Caco-2 (cell line): ENCODE data around the gene B3GAT1. TPM values are rescaled to one million over a fixed set of nuclear protein-coding genes. Genes with fewer than 3 reads are reported as not detected.

Experiments
- BruUV-seq: library from RNA; stranded (reverse); fragments of 400-500 nt; replicated peaks from 2 replicates; lab custom pipeline; 2021; lab: Mats Ljungman, UMichigan
- CTCF ChIA-PET: fragments of 300-600 bp; sonication (Branson Sonifier 250); formaldehyde crosslinking; loops from one replicate; lab custom pipeline; 2022; ENCODE audit warnings: antibody characterized with exemption; lab: Charles Lee
- POLR2A ChIA-PET: fragments of 300-600 bp; sonication (Branson Sonifier 250); formaldehyde crosslinking; loops from one replicate; lab custom pipeline; 2022; ENCODE audit warnings: antibody characterized with exemption; lab: Charles Lee
- DNase-seq, 2 experiments: peaks; one replicate each; pipeline versions ENCODE4 v3.0.0 to v3.0.0-alpha.2; 2020 to 2022
- H3K27me3 ChIP-seq: replicated peaks from 2 replicates; pipeline ENCODE4 v1.6.0; 2011; ENCODE audit warnings: low read length; ENCODE audit not compliant: control insufficient read depth, insufficient read depth
- H3K36me3 ChIP-seq: 2 replicates; pipeline ENCODE4 v1.5.1; 2011; ENCODE audit warnings: low read length; ENCODE audit not compliant: control insufficient read depth, insufficient read depth
- H3K4me1 ChIP-seq: fragments of 250-450 bp; sonication (Bioruptor Pico); 2 replicates; pipeline ENCODE4 v1.5.1; 2020; ENCODE audit warnings: mild to moderate bottlenecking
- H3K4me3 ChIP-seq: 2 replicates; pipeline ENCODE4 v1.5.1; 2011; ENCODE audit warnings: low read depth, mild to moderate bottlenecking, control low read depth, low read length
- H3K9me3 ChIP-seq: fragments of 250-450 bp; sonication (Bioruptor Pico); 2 replicates; pipeline ENCODE4 v1.5.1; 2020; ENCODE audit warnings: mild to moderate bottlenecking, moderate library complexity
- H3K27ac Mint-ChIP-seq: one replicate; pipeline ENCODE4 v1.8.0; 2022; ENCODE audit warnings: mixed read lengths; ENCODE audit not compliant: unreplicated experiment
- H3K27me3 Mint-ChIP-seq: one replicate; pipeline ENCODE4 v1.8.0; 2022; ENCODE audit warnings: mixed read lengths; ENCODE audit not compliant: insufficient read depth, unreplicated experiment
- H3K36me3 Mint-ChIP-seq: one replicate; pipeline ENCODE4 v1.8.0; 2022; ENCODE audit warnings: mild to moderate bottlenecking, mixed read lengths; ENCODE audit not compliant: insufficient read depth, unreplicated experiment
- H3K4me1 Mint-ChIP-seq: one replicate; pipeline ENCODE4 v1.8.0; 2022; ENCODE audit warnings: low read depth, mixed read lengths; ENCODE audit not compliant: unreplicated experiment
- H3K4me3 Mint-ChIP-seq: one replicate; pipeline ENCODE4 v1.8.0; 2022; ENCODE audit warnings: mild to moderate bottlenecking, moderate library complexity, mixed read lengths; ENCODE audit not compliant: unreplicated experiment
- H3K9me3 Mint-ChIP-seq: one replicate; pipeline ENCODE4 v1.8.0; 2022; ENCODE audit warnings: mixed read lengths; ENCODE audit not compliant: unreplicated experiment
- CTCF ChIP-seq, 2 experiments: fragments of 200-600 bp in 1 of 2; IDR thresholded peaks; 1 replicate in 1 of 2; 2 replicates in 1 of 2; pipeline versions ENCODE4 v1.5.1 to v1.8.0; 2011 to 2022; ENCODE audit warnings: antibody characterized with exemption in 1 of 2, control low read depth in 1 of 2, inconsistent platforms in 1 of 2, low read depth in 1 of 2, low read length in 1 of 2, mild to moderate bottlenecking in 1 of 2, moderate library complexity in 1 of 2; ENCODE audit not compliant: insufficient read depth in 1 of 2, severe bottlenecking in 1 of 2, unreplicated experiment in 1 of 2
- intact Hi-C: fragments of 100-400 bp; cut with micrococcal nuclease; formaldehyde crosslinking; loops from one replicate; pipeline ENCODE4 v1.10.0; 2022; ENCODE audit not compliant: unreplicated experiment
- total RNA-seq: library from RNA; stranded (reverse); gene quantifications from 2 replicates; pipeline ENCODE4 v1.2.3, GENCODE V29; 2022

B3GAT1 gene
- total RNA-seq, 1 experiment from 2014 or later: 0.11 TPM

DNA sequence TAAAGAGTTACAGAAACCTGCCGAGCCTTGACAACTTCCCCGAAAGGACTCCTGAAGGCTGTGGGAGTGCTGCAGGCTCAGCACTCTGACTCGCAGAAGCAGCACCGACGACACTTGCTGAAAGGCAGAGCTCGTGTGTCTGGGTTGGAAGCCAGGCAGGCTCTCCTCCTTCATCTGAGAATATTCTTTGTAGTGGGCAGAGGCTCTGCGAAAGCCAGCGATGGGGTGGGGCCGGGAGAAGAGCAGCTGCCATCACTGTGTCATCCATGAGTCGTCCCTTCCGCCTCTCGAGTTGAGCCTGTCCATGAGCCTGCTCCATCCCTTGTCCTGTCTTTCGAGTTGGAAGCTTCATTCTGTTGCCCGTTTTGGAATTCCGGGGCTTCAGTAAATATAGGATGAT, 68.4 kb downstream of the B3GAT1 start:
- ChIA-PET CTCF (no interaction called here), POLR2A (no interaction called here)
- BruUV-seq: no TSS peak
- Mint-ChIP-seq H3K27me3 (no peaks in the 10 kb centered on the region), H3K9me3 (no peaks in the 10 kb centered on the region), H3K4me1 (peaks cover 9% of the 10 kb centered on the region), H3K36me3 (no peaks in the 10 kb centered on the region), H3K4me3 (no peak overlapping the region), H3K27ac (no peak overlapping the region)
- intact Hi-C loops: no loop called here
- Histone ChIP-seq H3K27me3 (no peaks in the 10 kb centered on the region), H3K36me3 (no peaks in the 10 kb centered on the region), H3K9me3 (no peaks in the 10 kb centered on the region), H3K4me1 (peaks cover 5% of the 10 kb centered on the region; the same call in 1 of the 2 replicates), H3K4me3 (no peak overlapping the region)
- TF ChIP-seq CTCF (IDR thresholded peaks at IDR 0.05; ENCODE audit: insufficient read depth in 1 of 2, low read depth in 1 of 2, low read length in 1 of 2, severe bottlenecking in 1 of 2, unreplicated experiment in 1 of 2): no peak
- DNase-seq: no peak

- H3K27ac Mint-ChIP-seq: no peak overlapping the region
- Histone ChIP-seq H3K4me1 (peaks cover 5% of the 10 kb centered on the region; the same call in 1 of the 2 replicates), H3K27me3 (no peaks in the 10 kb centered on the region), H3K4me3 (no peak overlapping the region), H3K9me3 (no peaks in the 10 kb centered on the region), H3K36me3 (no peaks in the 10 kb centered on the region)
- H3K27me3 Mint-ChIP-seq: no peaks in the 10 kb centered on the region
- H3K4me3 Mint-ChIP-seq: no peak overlapping the region
- H3K36me3 Mint-ChIP-seq: no peaks in the 10 kb centered on the region
- ChIA-PET POLR2A (no interaction called here), CTCF (no interaction called here)
- TF ChIP-seq CTCF (IDR thresholded peaks at IDR 0.05; ENCODE audit: insufficient read depth in 1 of 2, low read depth in 1 of 2, low read length in 1 of 2, severe bottlenecking in 1 of 2, unreplicated experiment in 1 of 2): no peak
- no TSS peak for BruUV-seq
- H3K9me3 Mint-ChIP-seq: no peaks in the 10 kb centered on the region
- no peak for DNase-seq
- intact Hi-C loops: no loop called here
- H3K4me1 Mint-ChIP-seq: peaks cover 9% of the 10 kb centered on the region
These were observed 69.3 kb downstream of the B3GAT1 start for GRCh38 chr11:134342572-134343340.

DNA sequence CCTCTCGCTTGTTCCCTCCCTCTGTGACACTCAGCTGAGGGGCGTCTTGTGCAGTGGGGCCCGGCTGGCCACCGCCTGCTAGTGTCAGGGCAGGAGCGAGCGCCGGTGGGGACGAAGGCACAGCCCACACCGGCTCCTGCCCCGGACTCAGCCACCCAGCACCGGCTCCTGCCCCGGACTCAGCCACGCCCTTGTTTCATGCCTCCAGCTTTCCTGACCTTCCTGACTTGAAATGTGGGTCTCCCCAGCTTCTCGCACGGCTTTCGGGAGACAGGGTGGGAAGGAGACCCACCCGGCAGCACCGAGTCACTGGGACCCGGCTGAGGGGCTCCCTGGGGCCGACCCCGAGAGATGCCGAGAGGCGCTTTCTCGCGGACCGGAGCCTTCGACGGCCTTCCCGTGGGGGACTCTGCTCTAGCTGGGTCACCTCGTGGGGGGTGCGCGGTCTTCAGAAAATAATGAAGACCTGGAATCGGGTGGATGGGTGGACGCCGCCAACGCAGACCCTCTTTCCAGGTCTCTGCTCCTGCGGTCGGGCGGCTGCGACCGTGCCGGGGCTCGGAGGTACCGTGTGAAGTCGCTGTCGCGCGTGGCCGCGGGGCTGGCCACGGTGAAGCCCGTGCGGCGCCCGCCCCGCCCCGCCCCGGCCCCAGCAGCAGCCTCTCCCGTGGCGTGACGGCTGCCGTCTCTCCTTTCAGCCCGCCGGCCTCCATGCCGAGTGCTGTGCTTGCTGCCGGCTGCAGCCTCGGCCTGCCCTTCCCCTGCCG, 70.1 kb downstream of the B3GAT1 start:
- TF ChIP-seq CTCF (IDR thresholded peaks at IDR 0.05; ENCODE audit: insufficient read depth in 1 of 2, low read depth in 1 of 2, low read length in 1 of 2, severe bottlenecking in 1 of 2, unreplicated experiment in 1 of 2): no peak
- Mint-ChIP-seq H3K9me3 (no peaks in the 10 kb centered on the region), H3K4me3 (no peak overlapping the region), H3K27ac (no peak overlapping the region), H3K36me3 (no peaks in the 10 kb centered on the region), H3K27me3 (no peaks in the 10 kb centered on the region), H3K4me1 (peaks cover 9% of the 10 kb centered on the region)
- Histone ChIP-seq H3K27me3 (no peaks in the 10 kb centered on the region), H3K36me3 (no peaks in the 10 kb centered on the region), H3K4me1 (peaks cover 5% of the 10 kb centered on the region; the same call in 1 of the 2 replicates), H3K9me3 (no peaks in the 10 kb centered on the region), H3K4me3 (no peak overlapping the region)
- intact Hi-C loops: no loop called here
- BruUV-seq: no TSS peak
- ChIA-PET CTCF (no interaction called here), POLR2A (no interaction called here)
- no peak for DNase-seq
